Ishikawa (cell line): Measurements from ENCODE around the gene CMSS1.

Source experiments
- CEBPB ChIP-seq: IDR thresholded peaks from 2 replicates; pipeline ENCODE4 v1.6.1; 2012
- RAD21 ChIP-seq: IDR thresholded peaks from 2 replicates; pipeline ENCODE4 v1.6.1; 2012; ENCODE audit warnings: low read depth
- REST ChIP-seq: IDR thresholded peaks from 2 replicates; pipeline ENCODE4 v1.6.1; 2012; ENCODE audit warnings: low read depth, mild to moderate bottlenecking
- TEAD4 ChIP-seq: IDR thresholded peaks from 2 replicates; pipeline ENCODE4 v1.6.1; 2012

- TF ChIP-seq CEBPB: no peak
- no peak for TF ChIP-seq REST
- TF ChIP-seq TEAD4: no peak
- TF ChIP-seq RAD21: no peak
Observed at GRCh38 chr3:100081986-100082692, 264.5 kb downstream of the CMSS1 start.
